CD4-positive, alpha-beta T cell (primary cell): Measurements from ENCODE around the gene LPP. TPM values are rescaled to one million over a fixed set of nuclear protein-coding genes. Genes with fewer than 3 reads are reported as not detected.

ENCODE experiments used
- ATAC-seq: fragments of 200-7000 bp; cut with Tn5 transposase; one replicate; pipeline ENCODE4 v1.10.0; 2022; ENCODE audit warnings: mild to moderate bottlenecking; ENCODE audit not compliant: poor library complexity
- CTCF ChIA-PET: fragments of 350-600 bp; sonication (Branson Sonifier 250); formaldehyde crosslinking; loops from one replicate; lab custom pipeline; 2021; ENCODE audit warnings: antibody characterized with exemption, inconsistent platforms; lab: Charles Lee
- POLR2A ChIA-PET: fragments of 350-600 bp; sonication (Branson Sonifier 250); formaldehyde crosslinking; loops from one replicate; lab custom pipeline; 2021; ENCODE audit warnings: antibody characterized with exemption, inconsistent platforms; lab: Charles Lee
- DNase-seq, 14 experiments: peaks; one replicate each; pipeline ENCODE4 v3.0.0-alpha.2; 2013 to 2020; ENCODE audit warnings: mixed read lengths in 2 of 14
- H3K27ac ChIP-seq, 2 donors: one replicate each; pipeline versions ENCODE4 v1.5.1 to v1.7.0; 2013; ENCODE audit warnings: low read length in 2 of 2, low read depth in 1 of 2, mild to moderate bottlenecking in 1 of 2
- H3K27me3 ChIP-seq, 2 experiments: 1 replicate in 1 of 2; 2 replicates in 1 of 2; pipeline versions ENCODE4 v1.6.1 to v1.7.0; 2013; ENCODE audit warnings: low read length in 2 of 2, control low read depth in 1 of 2, mild to moderate bottlenecking in 1 of 2, moderate library complexity in 1 of 2; ENCODE audit not compliant: insufficient read depth in 2 of 2, control insufficient read depth in 1 of 2
- H3K36me3 ChIP-seq: one replicate; pipeline ENCODE4 v1.6.1; 2013; ENCODE audit warnings: low read length, control low read depth; ENCODE audit not compliant: insufficient read depth
- H3K4me1 ChIP-seq: one replicate; pipeline ENCODE4 v1.6.1; 2013; ENCODE audit warnings: low read length, control low read depth; ENCODE audit not compliant: insufficient read depth
- H3K4me3 ChIP-seq: one replicate; pipeline ENCODE4 v1.5.1; 2013; ENCODE audit warnings: mild to moderate bottlenecking, low read length, moderate library complexity
- H3K9me3 ChIP-seq, 2 experiments: 1 replicate in 1 of 2; 2 replicates in 1 of 2; pipeline versions ENCODE4 v1.6.1 to v1.7.0; 2013; ENCODE audit warnings: low read length in 2 of 2, mild to moderate bottlenecking in 2 of 2, control low read depth in 1 of 2, moderate library complexity in 1 of 2; ENCODE audit not compliant: control insufficient read depth in 1 of 2, insufficient read depth in 1 of 2
- H3K27ac Mint-ChIP-seq: one replicate; pipeline ENCODE4 v1.8.0; 2020; ENCODE audit warnings: mixed read lengths
- H3K27me3 Mint-ChIP-seq: one replicate; pipeline ENCODE4 v1.8.0; 2021; ENCODE audit warnings: mixed read lengths
- H3K36me3 Mint-ChIP-seq: one replicate; pipeline ENCODE4 v1.8.0; 2021; ENCODE audit warnings: low read depth, mixed read lengths
- H3K4me1 Mint-ChIP-seq: one replicate; pipeline ENCODE4 v1.8.0; 2021; ENCODE audit warnings: low read depth, mixed read lengths
- H3K4me3 Mint-ChIP-seq: one replicate; pipeline ENCODE4 v1.8.0; 2020; ENCODE audit warnings: mild to moderate bottlenecking, mixed read lengths
- H3K9me3 Mint-ChIP-seq: one replicate; pipeline ENCODE4 v1.8.0; 2020; ENCODE audit warnings: mixed read lengths
- CTCF ChIP-seq: fragments of 200-600 bp; IDR thresholded peaks from one replicate; pipeline ENCODE4 v1.8.0; 2022; ENCODE audit warnings: antibody characterized with exemption, mild to moderate bottlenecking
- intact Hi-C, 2 experiments: fragments of 100-400 bp; cut with DNase I in 1 of 2; cut with micrococcal nuclease in 1 of 2; formaldehyde crosslinking; loops; one replicate each; pipeline versions ENCODE4 v1.15.1 to v1.9.0; 2023 to 2025; cut with DNase I, micrococcal nuclease
- total RNA-seq, 174 experiments: library from RNA in 2 of 174; stranded (reverse) in 2 of 174; gene quantifications; one replicate each; pipeline ENCODE4 v1.2.3 and lab custom pipeline; 2021 to 2026

LPP gene
- total RNA-seq, 2 experiments from 2014 or later = 45.6 to 45.9 TPM

- Histone ChIP-seq H3K4me1 (no peaks in the 10 kb centered on the region), H3K9me3 (no peaks in the 10 kb centered on the region), H3K27ac (no peak overlapping the region), H3K36me3 (no peaks in the 10 kb centered on the region), H3K27me3 (no peaks in the 10 kb centered on the region), H3K4me3 (no peak overlapping the region)
- no peak overlapping the region for H3K4me3 Mint-ChIP-seq
- DNase-seq = no peak
- no peak for TF ChIP-seq CTCF
- no peak for ATAC-seq
- ChIA-PET POLR2A (no interaction called here), CTCF (no interaction called here)
- intact Hi-C loops = no loop called here
- H3K36me3 Mint-ChIP-seq = no peaks in the 10 kb centered on the region
- no peaks in the 10 kb centered on the region for H3K9me3 Mint-ChIP-seq
- no peaks in the 10 kb centered on the region for H3K27me3 Mint-ChIP-seq
- no peaks in the 10 kb centered on the region for H3K4me1 Mint-ChIP-seq
- no peak overlapping the region for H3K27ac Mint-ChIP-seq
Measured at GRCh38 chr3:188908002-188908850, 754.3 kb downstream of the LPP start.

GRCh38 chr3:188911026-188911850, 757.3 kb downstream of the LPP start:
- H3K36me3 ChIP-seq = no peaks in the 10 kb centered on the region
- ChIA-PET POLR2A (no interaction called here), CTCF (no interaction called here)
- Mint-ChIP-seq H3K9me3 (no peaks in the 10 kb centered on the region), H3K4me3 (no peak overlapping the region), H3K27me3 (no peaks in the 10 kb centered on the region), H3K4me1 (peaks cover 3% of the 10 kb centered on the region), H3K27ac (no peak overlapping the region), H3K36me3 (no peaks in the 10 kb centered on the region)
- H3K27me3 ChIP-seq = no peaks in the 10 kb centered on the region
- H3K4me1 ChIP-seq = peaks cover under 1% of the 10 kb centered on the region
- no peak for TF ChIP-seq CTCF
- DNase-seq (no peak), ATAC-seq (no peak)
- H3K27ac ChIP-seq = no peak overlapping the region
- no peak overlapping the region for H3K4me3 ChIP-seq
- H3K9me3 ChIP-seq = no peaks in the 10 kb centered on the region
- intact Hi-C loops = no loop called here

GRCh38 chr3:188913084-188913483, 759.1 kb downstream of the LPP start:
- Mint-ChIP-seq H3K27me3 (no peaks in the 10 kb centered on the region), H3K27ac (no peak overlapping the region), H3K36me3 (no peaks in the 10 kb centered on the region), H3K4me1 (peaks cover 21% of the 10 kb centered on the region), H3K4me3 (no peak overlapping the region), H3K9me3 (no peaks in the 10 kb centered on the region)
- DNase-seq = no peak
- intact Hi-C loops = no loop called here
- H3K4me1 ChIP-seq = peaks cover 18% of the 10 kb centered on the region
- no peaks in the 10 kb centered on the region for H3K27me3 ChIP-seq
- no peak for TF ChIP-seq CTCF
- ChIA-PET CTCF (no interaction called here), POLR2A (no interaction called here)
- no peak overlapping the region for H3K27ac ChIP-seq
- no peaks in the 10 kb centered on the region for H3K36me3 ChIP-seq
- ATAC-seq = no peak
- H3K4me3 ChIP-seq = no peak overlapping the region
- no peaks in the 10 kb centered on the region for H3K9me3 ChIP-seq
